ENCODE results near the gene SLC51A.

SLC51A gene

DNA sequence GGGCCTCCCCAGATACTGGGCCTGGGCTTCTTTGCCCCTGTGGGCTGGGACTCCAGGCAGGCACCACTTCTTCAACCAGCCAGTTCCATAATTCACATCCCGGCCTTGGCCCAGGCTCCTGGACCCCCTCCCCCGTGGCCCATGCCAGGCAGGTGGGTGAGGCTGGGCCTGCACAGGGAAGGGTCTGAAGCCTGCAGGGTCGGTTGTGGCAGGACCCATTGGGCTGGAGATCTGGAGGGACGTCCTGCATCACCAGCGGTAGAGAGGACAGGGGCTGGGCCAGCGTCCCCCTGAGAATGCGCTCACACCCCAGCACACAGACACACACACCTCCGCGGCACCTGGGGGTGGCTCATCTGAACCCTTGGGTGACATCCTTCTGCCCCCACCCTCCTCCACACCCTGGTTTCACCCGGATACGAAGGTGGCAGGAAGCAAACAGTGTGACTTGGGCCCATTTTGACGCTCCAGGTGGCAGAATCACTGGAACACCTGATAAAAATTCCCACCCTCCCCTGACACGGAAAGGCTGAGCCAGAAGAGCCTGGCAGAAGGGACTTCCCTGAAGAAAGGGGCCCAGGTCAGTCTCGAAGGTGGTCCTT lies 20.6 kb upstream of the SLC51A start:
- TF ChIP-seq, protein P1, sequence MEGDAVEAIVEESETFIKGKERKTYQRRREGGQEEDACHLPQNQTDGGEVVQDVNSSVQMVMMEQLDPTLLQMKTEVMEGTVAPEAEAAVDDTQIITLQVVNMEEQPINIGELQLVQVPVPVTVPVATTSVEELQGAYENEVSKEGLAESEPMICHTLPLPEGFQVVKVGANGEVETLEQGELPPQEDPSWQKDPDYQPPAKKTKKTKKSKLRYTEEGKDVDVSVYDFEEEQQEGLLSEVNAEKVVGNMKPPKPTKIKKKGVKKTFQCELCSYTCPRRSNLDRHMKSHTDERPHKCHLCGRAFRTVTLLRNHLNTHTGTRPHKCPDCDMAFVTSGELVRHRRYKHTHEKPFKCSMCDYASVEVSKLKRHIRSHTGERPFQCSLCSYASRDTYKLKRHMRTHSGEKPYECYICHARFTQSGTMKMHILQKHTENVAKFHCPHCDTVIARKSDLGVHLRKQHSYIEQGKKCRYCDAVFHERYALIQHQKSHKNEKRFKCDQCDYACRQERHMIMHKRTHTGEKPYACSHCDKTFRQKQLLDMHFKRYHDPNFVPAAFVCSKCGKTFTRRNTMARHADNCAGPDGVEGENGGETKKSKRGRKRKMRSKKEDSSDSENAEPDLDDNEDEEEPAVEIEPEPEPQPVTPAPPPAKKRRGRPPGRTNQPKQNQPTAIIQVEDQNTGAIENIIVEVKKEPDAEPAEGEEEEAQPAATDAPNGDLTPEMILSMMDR (IDR thresholded peaks at IDR 0.05): no peak
- Histone ChIP-seq H3K36me3 (ENCODE audit: control insufficient read depth, insufficient read depth, low read length) (no peaks in the 10 kb centered on the region), H3K79me2 (no peaks in the 10 kb centered on the region), H3K9me3 (ENCODE audit: control insufficient read depth, low read length) (no peaks in the 10 kb centered on the region), H3K4me1 (no peaks in the 10 kb centered on the region), H3K4me3 (ENCODE audit: low read depth, low read length) (no peak overlapping the region), H3K27me3 (ENCODE audit: control insufficient read depth, insufficient read depth, low read length) (no peaks in the 10 kb centered on the region), H3K27ac (no peak overlapping the region), H3K4me2 (ENCODE audit: low read length) (no peak overlapping the region), H2AFZ (no peak overlapping the region), H3K9ac (no peak overlapping the region)

DNA sequence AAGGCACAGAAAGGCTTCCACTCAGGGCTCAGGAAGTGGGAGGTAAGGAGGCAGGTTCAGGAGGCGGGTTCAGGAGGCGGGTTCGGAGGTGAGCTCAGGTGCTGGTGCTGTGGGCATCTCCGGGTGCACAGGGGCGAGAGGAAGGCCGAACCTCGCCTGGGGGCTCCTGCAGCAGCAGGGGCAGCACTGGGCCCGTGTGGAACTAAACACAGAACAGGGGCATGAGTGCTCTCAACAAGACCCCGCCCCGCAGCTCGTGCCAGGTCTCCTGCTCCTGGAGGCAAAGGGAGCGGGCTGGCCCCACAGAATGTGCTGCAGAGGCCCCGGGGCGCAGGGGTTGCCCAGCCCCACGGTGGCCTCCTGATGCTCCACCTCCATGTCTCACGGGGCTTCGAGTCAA lies 18.8 kb upstream of the SLC51A start:
- Histone ChIP-seq H3K36me3 (ENCODE audit: control insufficient read depth, insufficient read depth, low read length) (no peaks in the 10 kb centered on the region), H3K4me3 (ENCODE audit: low read depth, low read length) (no peak overlapping the region), H2AFZ (no peak overlapping the region), H3K9ac (no peak overlapping the region), H3K4me2 (ENCODE audit: low read length) (no peak overlapping the region), H3K4me1 (no peaks in the 10 kb centered on the region), H3K27ac (no peak overlapping the region), H3K79me2 (no peaks in the 10 kb centered on the region), H3K9me3 (ENCODE audit: control insufficient read depth, low read length) (no peaks in the 10 kb centered on the region), H3K27me3 (ENCODE audit: control insufficient read depth, insufficient read depth, low read length) (no peaks in the 10 kb centered on the region)
- TF ChIP-seq, protein P1 (IDR thresholded peaks at IDR 0.05): no peak

DNA sequence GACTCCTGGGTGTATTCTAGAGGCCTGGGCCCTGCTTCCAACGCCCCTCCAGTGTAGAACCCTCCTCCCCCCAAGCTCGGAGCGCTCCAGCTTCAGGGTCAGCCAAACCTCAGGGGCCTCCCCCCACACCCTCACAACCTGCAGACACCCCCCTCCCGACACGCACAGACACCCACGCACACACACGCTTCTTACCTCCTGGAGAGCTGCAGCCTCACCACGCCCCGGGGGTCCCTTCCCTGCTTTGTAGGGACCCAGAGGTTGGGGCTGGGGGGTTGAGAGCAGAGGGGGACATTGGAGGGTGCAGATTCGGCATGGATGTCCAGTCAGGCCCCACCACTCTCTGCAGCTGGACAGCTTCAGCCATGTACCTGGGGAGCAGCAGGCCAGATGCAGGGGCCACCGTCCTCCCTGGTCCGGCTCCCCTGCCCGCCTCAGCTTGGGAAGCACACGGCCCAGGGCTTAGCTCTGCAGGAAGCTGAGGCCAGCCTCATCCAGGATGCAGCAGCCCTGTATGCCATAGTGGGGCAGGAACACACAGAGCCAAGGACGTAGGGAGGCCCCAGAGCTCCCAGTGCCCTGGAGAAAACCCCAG lies 18.2 kb upstream of the SLC51A start:
- H3K4me2 ChIP-seq (ENCODE audit: low read length): no peak overlapping the region

DNA sequence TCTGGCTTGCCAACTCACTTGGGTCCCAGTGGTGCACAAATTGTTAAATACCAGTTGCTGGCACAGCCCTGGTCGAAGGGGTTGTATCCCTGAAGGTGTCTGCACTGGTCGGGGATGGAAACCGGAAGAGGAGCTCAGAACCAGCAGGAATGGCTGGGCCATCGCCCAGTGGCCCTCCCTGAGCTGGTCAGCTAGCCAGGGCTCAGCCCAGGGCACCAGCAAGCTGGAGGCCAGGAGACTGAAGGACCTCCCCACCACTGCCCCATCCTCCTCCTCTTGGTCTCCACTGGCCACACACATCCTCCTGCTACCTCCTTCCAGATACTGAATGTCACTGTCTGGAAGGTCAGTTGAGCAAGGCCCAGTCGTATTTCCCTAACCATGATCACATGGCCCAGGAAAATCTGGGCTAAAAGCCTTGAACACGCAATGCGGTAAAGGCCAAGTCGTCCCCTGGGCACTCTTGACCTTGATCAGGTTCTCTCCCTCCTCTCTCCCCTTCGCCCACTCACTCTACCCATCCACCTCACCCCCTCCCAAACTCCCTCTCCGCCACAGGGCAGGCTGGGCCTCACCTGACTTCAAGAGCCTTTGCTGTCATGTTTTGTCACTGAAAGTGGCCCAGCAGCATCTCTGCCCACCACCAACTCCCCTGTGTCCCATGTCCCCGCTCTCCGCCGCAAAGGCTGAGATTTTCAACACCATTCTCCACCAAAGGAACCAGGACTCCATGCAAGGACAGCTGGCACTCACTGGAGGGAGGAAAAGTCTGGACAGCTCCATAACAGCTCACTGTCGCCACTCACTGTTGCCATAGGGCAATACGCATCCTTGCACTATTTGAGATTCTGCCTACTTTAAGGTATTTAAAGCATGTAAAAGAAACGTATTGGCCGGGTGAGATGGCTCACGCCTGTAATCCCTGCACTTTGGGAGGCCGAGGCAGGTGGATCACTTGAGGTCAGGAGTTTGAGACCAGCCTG lies 17.3 kb upstream of the SLC51A start:
- Histone ChIP-seq H3K36me3 (ENCODE audit: control insufficient read depth, insufficient read depth, low read length) (no peaks in the 10 kb centered on the region), H3K9ac (no peak overlapping the region), H3K9me3 (ENCODE audit: control insufficient read depth, low read length) (no peaks in the 10 kb centered on the region), H3K4me2 (ENCODE audit: low read length) (no peak overlapping the region), H2AFZ (no peak overlapping the region), H3K27me3 (ENCODE audit: control insufficient read depth, insufficient read depth, low read length) (no peaks in the 10 kb centered on the region), H3K4me3 (ENCODE audit: low read depth, low read length) (no peak overlapping the region), H3K4me1 (no peaks in the 10 kb centered on the region), H3K79me2 (no peaks in the 10 kb centered on the region), H3K27ac (no peak overlapping the region)
- TF ChIP-seq, protein P1 (IDR thresholded peaks at IDR 0.05): no peak

More for the DNA sequence above, 18.2 kb upstream of the SLC51A start:
- no peaks in the 10 kb centered on the region for H3K79me2 ChIP-seq
- no peak overlapping the region for H3K27ac ChIP-seq
- no peak overlapping the region for H3K9ac ChIP-seq
- TF ChIP-seq, protein P1 (IDR thresholded peaks at IDR 0.05): no peak
- H2AFZ ChIP-seq: no peak overlapping the region
- no peak overlapping the region for H3K4me3 ChIP-seq (ENCODE audit: low read depth, low read length)
- no peaks in the 10 kb centered on the region for H3K4me1 ChIP-seq
- no peaks in the 10 kb centered on the region for H3K27me3 ChIP-seq (ENCODE audit: control insufficient read depth, insufficient read depth, low read length)
- no peaks in the 10 kb centered on the region for H3K9me3 ChIP-seq (ENCODE audit: control insufficient read depth, low read length)
- no peaks in the 10 kb centered on the region for H3K36me3 ChIP-seq (ENCODE audit: control insufficient read depth, insufficient read depth, low read length)

Data from parathyroid adenoma (tissue), 2 donors.